Hepatic stellate cell (primary cell): ENCODE results near the gene OR2T11.
"Not testable (repeated sequence)": the region's sequence is repeated elsewhere in the genome, so short reads cannot be mapped to it uniquely, and the experiment has no call there.

Source experiments
- DNase-seq: peaks from one replicate; pipeline ENCODE4 v3.0.0; 2011; ENCODE audit warnings: low spot score

Gene OR2T11

DNA sequence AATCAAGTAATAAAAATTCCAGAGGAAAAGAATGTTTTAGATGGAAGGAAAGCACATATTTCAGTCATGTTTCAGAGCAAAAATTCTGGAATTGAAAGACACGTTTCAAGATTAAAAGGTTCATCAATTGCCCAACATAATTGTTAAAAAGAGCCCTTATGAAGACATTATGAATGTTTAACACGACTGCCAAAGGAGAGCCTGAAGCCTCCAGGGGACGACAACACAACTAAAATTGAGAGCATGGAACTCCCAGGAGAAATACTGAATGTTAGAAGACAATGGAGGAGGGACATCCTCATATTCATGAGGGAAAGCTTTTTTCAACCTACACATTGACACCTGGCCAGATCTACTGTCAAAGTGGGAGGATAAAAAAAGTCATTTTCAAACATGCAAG lies 16.0 kb downstream of the OR2T11 start:
- peak; percentile 17 for DNase-seq

DNA sequence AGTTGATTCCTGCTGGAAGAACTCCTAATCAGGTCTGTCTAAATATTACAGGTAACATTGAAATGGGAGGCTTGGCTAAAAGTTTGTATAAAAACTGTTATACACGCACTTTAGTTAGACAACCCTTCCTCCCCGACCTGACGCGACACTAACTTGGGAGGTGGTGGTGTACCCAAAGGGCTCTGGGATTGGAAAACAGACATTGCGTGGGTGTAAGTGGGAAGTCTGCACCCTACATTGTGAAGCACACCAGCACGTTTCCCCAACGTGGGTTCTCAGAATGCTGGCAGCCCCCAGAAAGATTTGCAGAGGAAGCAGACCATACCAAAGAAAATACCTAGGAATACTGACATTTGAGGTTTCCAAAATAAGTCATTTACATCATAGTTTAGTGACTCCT lies 16.8 kb downstream of the OR2T11 start:
- no peak for DNase-seq

DNA sequence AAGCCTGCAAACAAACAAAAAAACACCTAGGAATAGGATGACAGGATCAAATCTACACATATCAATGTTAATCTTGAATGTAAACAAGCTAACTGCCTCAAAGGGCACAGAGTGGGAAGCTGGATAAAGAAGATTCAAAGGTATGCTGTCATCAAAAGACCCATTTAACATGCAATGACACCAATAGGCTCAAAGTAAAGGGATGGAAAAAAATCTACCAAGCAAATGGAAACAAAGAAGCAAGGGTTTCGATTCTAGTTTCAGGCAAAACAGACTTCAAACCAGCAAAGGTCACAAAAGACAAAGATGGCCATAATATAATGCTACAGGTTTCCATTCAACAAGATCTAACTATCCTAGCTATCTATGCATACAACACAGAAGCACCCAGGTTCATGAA lies 21.1 kb downstream of the OR2T11 start:
- no peak for DNase-seq

DNA sequence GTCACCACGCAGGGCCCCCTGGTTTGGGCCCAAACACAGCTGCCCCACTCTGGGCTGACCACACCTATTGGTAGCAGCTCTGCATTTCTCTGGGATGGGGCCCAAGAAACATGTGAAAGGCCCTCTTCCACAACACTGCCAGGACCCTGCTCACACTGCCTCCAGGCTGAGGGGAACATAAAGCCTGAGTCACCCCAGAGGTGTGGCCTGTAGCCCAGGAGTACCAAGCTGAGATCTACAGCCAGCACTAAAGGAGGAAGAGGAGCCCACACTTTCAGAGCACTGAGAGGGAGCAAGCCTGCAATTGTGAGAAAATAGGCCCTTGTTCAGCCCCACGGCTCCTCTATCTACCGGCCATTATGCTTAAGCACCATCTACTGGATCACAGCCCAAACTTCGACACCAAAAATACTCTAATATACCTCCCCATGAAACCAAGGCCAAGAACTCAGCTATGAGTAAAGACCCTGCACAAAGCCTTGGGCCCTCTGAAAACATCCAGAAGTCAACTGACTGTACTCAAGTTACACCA lies 22.9 kb downstream of the OR2T11 start:
- DNase-seq: no peak

DNA sequence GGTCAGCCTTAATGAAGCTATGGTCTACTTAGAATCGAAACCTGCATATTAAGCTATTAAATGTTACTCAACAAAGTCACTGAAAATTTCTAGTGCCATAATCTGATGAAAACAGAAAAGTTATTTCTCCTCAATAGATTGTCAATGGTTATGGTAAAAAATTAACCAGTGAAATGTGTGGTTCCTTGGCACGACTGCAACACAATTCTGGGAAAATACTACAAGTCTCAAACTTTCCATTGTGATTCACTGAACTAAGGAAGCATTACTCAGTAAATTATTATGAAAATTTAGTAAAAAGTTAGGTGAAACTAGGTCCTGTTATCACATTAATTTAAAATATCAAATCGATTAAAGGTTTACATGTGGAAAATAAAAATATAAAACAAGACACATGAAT lies 24.6 kb downstream of the OR2T11 start:
- DNase-seq: no peak

DNA sequence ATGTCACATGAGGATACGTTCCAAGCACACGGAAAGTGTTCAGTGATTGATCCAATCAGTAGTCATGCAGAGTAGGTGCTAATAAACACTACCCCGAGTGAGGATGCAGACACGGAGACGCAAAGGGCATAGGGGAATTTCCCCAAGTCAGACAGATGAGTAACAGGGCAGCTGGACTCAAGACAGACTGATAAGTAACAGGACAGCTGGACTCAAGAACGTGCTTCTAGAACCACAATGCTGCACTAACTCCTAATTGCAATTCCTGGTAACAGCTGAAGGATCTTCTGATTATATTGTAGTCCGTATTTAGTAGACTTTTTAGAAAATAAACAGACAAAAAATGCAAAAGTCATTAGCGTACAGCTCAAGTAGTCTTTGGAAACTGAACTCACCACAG lies 35.5 kb downstream of the OR2T11 start:
- no peak for DNase-seq

DNA sequence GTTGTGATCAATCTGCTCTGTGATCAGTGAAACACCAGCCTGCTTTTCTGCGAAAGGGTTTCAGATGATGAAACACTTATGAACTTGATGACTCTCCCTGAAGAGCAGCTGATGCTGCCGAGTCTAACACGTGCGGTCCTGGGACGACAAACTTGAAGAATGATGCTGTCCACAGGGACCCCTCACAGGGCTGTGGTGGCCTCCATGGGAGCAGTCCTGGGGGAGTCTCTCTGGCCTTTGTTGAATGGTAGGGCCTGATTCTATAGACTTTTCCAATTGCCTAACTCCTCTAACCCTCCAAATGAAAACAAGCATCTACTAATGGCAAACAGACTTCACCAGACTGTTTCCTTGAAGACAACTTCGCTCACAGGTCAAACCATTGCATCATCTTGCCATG lies 37.3 kb downstream of the OR2T11 start, which contains the start of gene OR2T10:
Gene OR2T10, minus strand, starts transcription at position 112 of the 400 bp plus-strand sequence. CDS start 3,932 bp downstream, outside the sequence.
- no peak for DNase-seq

DNA sequence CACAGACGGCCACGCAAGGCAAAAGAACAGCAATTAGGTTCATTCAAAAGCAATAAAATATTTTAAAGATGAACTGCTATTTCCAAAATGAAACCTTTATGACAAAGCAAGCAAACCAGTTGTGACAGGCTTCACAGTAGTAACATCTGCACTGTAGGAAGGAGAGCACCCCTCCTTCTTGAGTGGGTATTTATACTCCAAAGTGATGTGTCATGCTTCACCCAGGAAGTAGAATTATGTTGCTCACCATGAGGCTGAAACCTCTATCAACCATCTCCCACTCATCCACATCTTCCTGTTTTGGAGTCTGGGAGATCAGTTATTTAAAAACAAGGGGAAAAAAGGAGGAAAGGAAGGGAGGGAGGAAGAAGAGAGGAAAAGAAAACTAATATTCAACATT lies 38.3 kb downstream of the OR2T11 start:
- DNase-seq: no peak

DNA sequence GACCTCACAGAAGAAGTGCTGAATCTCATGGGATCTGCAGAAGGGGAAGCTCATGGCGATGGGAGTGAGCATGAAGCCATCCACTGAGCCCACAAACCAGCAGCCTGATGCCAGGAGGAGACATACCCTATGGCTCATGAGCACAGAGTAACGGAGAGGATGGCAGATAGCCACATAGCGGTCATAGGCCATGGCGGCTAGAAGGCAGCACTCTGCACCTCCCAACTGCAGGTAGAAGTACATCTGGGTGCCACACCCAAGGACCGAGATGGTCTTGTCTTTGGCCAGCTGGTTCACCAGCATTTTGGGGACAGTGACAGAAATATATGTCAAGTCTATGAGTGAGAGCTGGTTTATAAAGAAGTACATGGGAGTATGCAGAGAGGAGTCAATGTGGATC lies 41.7 kb downstream of the OR2T11 start:
- DNase-seq: no peak

DNA sequence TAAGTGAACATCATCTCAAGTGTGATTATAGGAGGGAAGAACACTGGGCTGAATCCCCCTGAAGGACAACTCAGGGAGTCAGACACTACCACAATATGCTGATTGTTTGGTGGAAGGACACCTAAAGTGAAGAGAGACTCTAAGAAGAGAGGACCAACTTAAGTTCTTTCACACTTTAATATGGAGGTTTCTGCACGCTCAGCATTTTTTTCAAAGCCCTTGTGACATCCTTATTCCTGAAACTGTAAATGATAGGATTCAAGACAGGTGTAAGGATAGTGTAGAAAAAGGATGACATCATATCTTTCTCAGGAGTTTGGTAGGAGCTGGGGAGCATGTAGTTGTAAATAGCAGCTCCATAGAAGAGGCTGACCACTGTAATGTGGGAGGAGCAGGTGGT lies 42.2 kb downstream of the OR2T11 start:
- no peak for DNase-seq

DNA sequence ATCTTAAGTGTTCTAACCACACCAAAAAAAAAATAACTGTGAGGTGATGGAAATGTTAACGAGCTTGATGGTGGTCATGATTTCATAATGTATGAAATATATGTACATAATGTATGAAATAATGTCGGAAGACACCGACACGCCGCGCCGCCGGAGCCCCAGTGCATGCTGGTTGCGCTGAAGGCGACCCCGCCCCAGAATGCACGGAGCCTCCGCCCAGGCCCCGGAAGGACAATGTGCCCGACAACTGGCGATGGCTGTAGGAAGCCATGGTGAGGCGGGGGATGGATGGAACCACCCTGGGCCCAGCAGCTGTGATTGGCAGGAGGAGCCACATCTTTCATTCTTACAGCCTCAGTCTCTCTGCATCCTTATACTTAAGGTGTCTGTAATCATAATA lies 44.8 kb downstream of the OR2T11 start:
- no peak for DNase-seq

DNA sequence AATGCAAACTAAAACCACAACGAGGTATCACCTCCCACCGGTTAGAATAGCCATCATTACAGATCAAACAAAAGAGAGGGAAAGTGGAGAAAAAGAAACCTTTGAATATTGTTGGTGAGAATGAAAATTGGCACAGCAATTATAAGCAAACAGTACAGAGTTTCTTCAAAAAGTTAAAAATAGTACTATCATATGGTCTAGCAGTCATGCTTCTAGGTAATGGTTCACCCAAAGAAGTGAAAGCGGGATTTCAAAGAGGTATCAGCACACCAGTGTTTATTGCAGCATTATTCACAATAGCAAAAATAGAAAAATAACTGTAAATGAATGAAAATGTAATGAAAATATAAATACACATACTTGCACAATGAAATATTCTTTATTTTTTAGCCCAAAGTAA lies 45.6 kb downstream of the OR2T11 start:
- DNase-seq: no peak

DNA sequence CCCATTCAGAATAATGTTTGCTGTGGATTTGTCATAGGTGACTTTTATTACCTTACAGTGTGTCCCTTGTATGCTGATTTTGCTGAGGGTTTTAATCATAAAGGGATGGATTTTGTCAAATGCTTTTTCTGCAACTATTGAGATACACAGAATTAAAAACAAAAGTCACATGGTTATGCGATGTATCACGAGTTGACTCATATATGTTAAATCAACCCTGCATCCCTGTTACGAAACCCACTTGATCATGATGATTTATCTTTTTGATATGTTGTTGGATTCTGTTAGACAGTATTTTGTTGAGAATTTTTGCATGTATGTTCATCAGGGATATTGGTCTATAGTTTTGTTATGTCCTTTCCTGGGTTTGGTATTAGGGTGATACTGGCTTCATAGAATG lies 49.6 kb downstream of the OR2T11 start:
- no peak for DNase-seq

DNA sequence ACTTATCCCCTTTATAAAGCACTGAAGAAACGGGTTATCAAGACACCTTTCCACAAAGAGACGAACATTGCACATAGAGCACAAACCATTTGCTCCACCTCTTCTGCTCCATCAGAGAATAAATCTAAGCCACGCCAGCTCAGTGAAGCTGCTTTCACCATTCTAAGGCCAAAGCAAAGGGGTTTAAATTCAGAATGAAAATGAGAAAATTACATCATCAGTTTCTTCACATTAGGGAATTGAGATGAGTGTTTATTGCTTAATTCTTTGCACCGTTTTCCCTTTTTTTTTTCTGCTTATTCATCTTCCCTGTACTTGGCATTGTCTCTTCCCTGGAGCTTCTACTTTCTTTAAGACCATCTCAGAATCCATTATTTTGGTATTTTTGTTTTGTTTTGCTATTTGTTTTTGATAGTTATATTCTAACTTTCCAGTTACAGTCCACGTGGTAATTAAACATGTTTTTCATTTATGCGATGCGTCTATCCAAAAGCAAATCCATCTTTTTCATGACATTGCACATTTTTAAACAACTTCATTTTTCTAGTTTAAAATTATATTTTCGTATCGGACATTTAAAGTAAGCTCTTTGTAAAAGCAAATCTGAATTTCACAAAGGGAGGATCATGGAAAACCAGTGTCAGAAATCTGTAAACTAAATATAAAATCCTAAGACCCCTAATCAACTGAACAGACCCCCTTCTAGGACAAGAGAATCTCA lies 58.5 kb downstream of the OR2T11 start:
- DNase-seq: no peak

DNA sequence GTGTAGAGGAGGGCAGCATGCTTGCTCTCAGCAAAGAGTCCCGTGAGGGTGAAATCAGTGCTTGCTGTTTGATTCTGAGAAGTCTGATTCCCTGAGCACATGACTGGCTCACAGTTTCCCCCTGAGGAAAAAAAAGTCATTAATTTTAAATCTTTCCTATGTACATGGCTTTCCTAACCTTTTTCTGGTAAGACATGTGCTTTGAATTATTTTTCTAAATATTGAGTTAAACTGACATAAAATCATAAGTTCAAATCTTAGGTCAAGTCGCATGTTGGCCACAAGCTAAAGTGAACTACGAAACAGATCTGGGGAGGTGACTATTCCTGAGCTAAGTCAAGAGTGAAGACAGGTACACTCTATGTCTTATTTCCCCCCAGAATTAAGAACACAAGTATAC lies 60.2 kb downstream of the OR2T11 start, which contains the start of gene OR2T34:
Gene OR2T34, minus strand, starts transcription at position 101 of the 400 bp plus-strand sequence. Its CDS starts 0 bp downstream, at position 101.
- DNase-seq: not testable (repeated sequence)

DNA sequence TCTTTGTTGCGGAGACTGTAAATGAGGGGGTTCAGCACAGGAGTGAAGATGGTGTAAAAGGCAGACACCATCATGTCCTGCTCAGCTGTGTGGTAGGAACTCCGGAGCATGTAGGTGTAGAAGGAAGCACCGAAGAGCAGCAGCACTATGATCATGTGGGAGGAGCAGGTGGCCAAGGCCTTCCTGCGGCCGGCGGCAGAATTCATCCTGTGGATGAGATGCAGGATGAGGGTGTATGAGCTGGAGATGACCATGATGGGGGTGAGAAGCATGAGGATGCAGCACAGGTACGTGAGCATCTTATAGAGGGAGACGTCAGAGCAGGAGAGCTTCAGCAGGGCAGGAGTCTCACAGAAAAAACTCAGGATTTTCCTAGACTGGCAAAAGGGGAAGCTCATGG lies 61.0 kb downstream of the OR2T11 start:
- not testable (repeated sequence) for DNase-seq
